Omental fat pad (tissue), 4 donors: Measurements from ENCODE around the gene C3orf18. TPM values are rescaled to one million over a fixed set of nuclear protein-coding genes. Genes with fewer than 3 reads are reported as not detected.

Experiments used
- ATAC-seq: fragments of 150-250 bp; one replicate; pipeline ENCODE4 v1.9.1; 2016; ENCODE audit warnings: mild to moderate bottlenecking, moderate library complexity; ENCODE audit not compliant: low FRiP score
- DNase-seq: peaks from one replicate; pipeline ENCODE4 v3.0.0-alpha.2; 2019; ENCODE audit warnings: low spot score
- CTCF ChIP-seq, 3 donors: fragments of 450-650 bp; IDR thresholded peaks; one replicate each; pipeline ENCODE4 v1.5.1; 2016 to 2017; ENCODE audit warnings: antibody characterized with exemption in 3 of 3, mild to moderate bottlenecking in 3 of 3, moderate library complexity in 2 of 3
- total RNA-seq, 4 donors: library from RNA; depleted of rRNA; stranded (reverse); fragments of >200 nt; gene quantifications; one replicate each; pipeline ENCODE4 v1.1.0, GENCODE V29; 2016

The C3orf18 gene
- total RNA-seq, 4 donors from 2014 or later: 4.4 to 11.1 (median 9.2) TPM

- DNase-seq (no peak), ATAC-seq (no peak)
- TF ChIP-seq CTCF (IDR thresholded peaks at IDR 0.05): no peak
Observed at GRCh38 chr3:50577348-50577747, 9.8 kb upstream of the C3orf18 start.

GRCh38 chr3:50575372-50575771 lies 7.8 kb upstream of the C3orf18 start:
- DNase-seq (no peak), ATAC-seq (no peak)
- TF ChIP-seq CTCF (IDR thresholded peaks at IDR 0.05): no peak

- no peak for TF ChIP-seq CTCF (IDR thresholded peaks at IDR 0.05)
- DNase-seq: no peak
- no peak for ATAC-seq
Observed at GRCh38 chr3:50574444-50574831, 6.9 kb upstream of the C3orf18 start.

GRCh38 chr3:50573566-50574443 lies 6.3 kb upstream of the C3orf18 start:
- no peak for TF ChIP-seq CTCF (IDR thresholded peaks at IDR 0.05)
- no peak for ATAC-seq
- no peak for DNase-seq

- no peak for TF ChIP-seq CTCF (IDR thresholded peaks at IDR 0.05)
- DNase-seq (no peak), ATAC-seq (no peak)
Observed at GRCh38 chr3:50572801-50573371, 5.3 kb upstream of the C3orf18 start.

- TF ChIP-seq CTCF (IDR thresholded peaks at IDR 0.05): peak in 2 of 3 donors; percentile 65 to 90
- ATAC-seq: peak; percentile 49
- DNase-seq: peak; percentile 33
Observed at GRCh38 chr3:50572158-50572557, 4.6 kb upstream of the C3orf18 start.

- ATAC-seq: no peak
- DNase-seq: no peak
- TF ChIP-seq CTCF (IDR thresholded peaks at IDR 0.05): no peak
Observed at GRCh38 chr3:50571486-50571885, 3.9 kb upstream of the C3orf18 start.
